ENCODE data around the gene MGARP. TPM values are rescaled to one million over a fixed set of nuclear protein-coding genes. Genes with fewer than 3 reads are reported as not detected.

MGARP gene
- total RNA-seq, 1 donor: 7.6 TPM

DNA sequence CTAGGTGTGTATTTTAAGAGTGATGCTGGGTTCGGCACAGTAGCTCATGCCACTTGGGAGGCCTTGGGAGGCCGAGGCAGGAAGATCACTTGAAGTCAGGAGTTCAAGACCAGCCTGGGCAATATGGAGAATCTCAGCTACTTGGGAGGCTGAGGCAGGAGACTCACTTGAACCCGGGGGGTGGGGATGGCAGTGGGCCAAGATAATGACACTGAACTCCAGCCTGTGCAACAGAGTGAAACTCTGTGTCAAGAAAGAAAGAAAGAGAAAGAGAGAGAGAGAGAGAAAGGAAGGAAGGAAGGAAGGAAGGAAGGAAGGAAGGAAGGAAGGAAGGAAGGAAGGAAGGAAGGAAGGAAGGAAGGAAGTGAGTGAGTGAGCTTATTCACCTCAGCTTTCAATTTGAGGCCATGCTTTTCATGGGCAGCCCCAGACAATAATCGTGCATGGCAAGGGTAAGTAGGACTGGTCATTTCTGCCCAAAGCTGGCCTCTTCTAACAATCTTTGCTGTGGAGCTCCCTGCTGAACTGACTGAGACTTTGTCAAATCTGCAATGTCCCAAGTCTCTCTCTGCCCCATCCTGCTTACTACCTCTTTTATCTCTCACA is 60.5 kb downstream of the MGARP start:
- TF ChIP-seq, protein P1, sequence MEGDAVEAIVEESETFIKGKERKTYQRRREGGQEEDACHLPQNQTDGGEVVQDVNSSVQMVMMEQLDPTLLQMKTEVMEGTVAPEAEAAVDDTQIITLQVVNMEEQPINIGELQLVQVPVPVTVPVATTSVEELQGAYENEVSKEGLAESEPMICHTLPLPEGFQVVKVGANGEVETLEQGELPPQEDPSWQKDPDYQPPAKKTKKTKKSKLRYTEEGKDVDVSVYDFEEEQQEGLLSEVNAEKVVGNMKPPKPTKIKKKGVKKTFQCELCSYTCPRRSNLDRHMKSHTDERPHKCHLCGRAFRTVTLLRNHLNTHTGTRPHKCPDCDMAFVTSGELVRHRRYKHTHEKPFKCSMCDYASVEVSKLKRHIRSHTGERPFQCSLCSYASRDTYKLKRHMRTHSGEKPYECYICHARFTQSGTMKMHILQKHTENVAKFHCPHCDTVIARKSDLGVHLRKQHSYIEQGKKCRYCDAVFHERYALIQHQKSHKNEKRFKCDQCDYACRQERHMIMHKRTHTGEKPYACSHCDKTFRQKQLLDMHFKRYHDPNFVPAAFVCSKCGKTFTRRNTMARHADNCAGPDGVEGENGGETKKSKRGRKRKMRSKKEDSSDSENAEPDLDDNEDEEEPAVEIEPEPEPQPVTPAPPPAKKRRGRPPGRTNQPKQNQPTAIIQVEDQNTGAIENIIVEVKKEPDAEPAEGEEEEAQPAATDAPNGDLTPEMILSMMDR (IDR thresholded peaks at IDR 0.05; ENCODE audit: extremely low read depth, low read depth, low read length): no peak
- H3K4me3 ChIP-seq (ENCODE audit: insufficient read depth, low read length): no peak overlapping the region

More for the DNA sequence above, 60.5 kb downstream of the MGARP start:
- Histone ChIP-seq H3K4me2 (ENCODE audit: insufficient read depth, low read length) (no peak overlapping the region), H3K9me3 (ENCODE audit: low read depth, low read length) (no peaks in the 10 kb centered on the region), H3K27ac (ENCODE audit: low read depth, low read length) (no peak overlapping the region), H3K79me2 (ENCODE audit: insufficient read depth, low read length) (no peaks in the 10 kb centered on the region), H2AFZ (ENCODE audit: low read length) (no peak overlapping the region), H4K20me1 (ENCODE audit: insufficient read depth, low read length) (no peaks in the 10 kb centered on the region), H3K27me3 (ENCODE audit: insufficient read depth, low read length) (no peaks in the 10 kb centered on the region), H3K4me1 (ENCODE audit: insufficient read depth, low read length) (no peaks in the 10 kb centered on the region), H3K36me3 (ENCODE audit: insufficient read depth, low read length) (no peaks in the 10 kb centered on the region)
- DNase-seq (ENCODE audit: insufficient read length, low spot score, missing footprints): no peak

Small RNAs within 50 kb of the gene (small RNA-seq; reads per million reads assigned to genes)
- not detected for gene RNU6-1074P
- gene RNU6-1214P: not detected
- gene RNU6-506P: not detected

Other genes starting within 250 kb of the MGARP start
- 52.1 and 54.8 TPM in 2 replicates for gene ELF2, start 103.0 kb downstream of the MGARP start, total RNA-seq
- gene NAA15, start 21.3 kb upstream of the MGARP start, total RNA-seq: 29.2 and 33.3 TPM in 2 replicates
- gene NDUFC1, start 22.3 kb upstream of the MGARP start, total RNA-seq: 24.2 and 25.7 TPM in 2 replicates
- gene RAB33B, start 173.9 kb upstream of the MGARP start, total RNA-seq: 24.2 and 24.6 TPM in 2 replicates